A204.1 (cell line): Measurements from ENCODE around the gene FNDC10.

ENCODE experiments used
- FAIRE-seq: peaks from 2 replicates; lab custom pipeline; 2012; peaks lifted over from hg19 to GRCh38; lab: Jason Lieb, UNC

FNDC10 gene

GRCh38 chr1:1616045-1616790 is 16.3 kb upstream of the FNDC10 start:
- no peak for FAIRE-seq

DNA sequence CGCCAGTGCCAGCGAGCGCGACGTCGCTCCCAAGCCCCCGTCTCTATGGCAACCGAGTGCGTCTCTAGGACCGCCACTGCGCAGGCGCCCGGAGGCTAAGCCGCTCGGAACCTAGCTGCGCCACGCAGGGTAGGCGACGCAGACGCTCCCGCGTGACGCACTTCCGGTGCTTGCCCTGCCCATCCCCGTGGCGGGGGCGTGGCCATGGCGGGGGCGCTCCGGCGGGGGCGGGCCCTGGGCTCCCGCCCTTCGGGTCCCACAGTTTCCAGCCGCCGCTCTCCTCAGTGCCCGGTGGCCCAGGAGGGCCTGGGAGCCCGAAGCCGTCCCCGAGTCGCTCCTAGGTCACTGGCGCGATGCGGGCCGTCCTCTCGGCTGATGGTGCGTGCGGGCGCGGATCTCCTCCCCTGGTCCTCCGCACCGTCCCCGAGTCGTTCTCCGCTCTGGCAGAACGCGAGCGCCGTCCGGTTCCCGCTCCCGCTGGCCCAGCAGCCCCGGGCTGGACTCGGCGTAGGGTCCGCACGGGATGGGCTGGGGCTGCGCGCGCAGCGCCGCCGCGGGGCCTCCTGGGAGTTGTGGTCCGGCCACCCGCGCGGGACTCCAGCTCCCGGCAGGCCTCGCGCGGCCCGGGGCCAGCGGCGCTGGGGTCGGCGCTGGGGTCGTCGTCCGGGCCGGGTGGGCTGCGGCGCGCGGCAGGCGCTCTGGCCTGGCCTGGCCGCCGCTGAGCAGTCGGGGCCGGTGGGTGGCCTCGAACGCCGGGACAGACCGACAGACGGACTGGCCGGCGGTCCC is 15.5 kb upstream of the FNDC10 start, which contains the start of gene MIB2:
MIB2 (plus strand) TSS at position 245 of the 789 bp plus-strand sequence. CDS start 7,953 bp downstream, outside the sequence.
- FAIRE-seq, result no peak

GRCh38 chr1:1614954-1615255 is 15.0 kb upstream of the FNDC10 start:
- FAIRE-seq, result no peak

- FAIRE-seq, result no peak
Observed at GRCh38 chr1:1614204-1614953, 14.4 kb upstream of the FNDC10 start.

DNA sequence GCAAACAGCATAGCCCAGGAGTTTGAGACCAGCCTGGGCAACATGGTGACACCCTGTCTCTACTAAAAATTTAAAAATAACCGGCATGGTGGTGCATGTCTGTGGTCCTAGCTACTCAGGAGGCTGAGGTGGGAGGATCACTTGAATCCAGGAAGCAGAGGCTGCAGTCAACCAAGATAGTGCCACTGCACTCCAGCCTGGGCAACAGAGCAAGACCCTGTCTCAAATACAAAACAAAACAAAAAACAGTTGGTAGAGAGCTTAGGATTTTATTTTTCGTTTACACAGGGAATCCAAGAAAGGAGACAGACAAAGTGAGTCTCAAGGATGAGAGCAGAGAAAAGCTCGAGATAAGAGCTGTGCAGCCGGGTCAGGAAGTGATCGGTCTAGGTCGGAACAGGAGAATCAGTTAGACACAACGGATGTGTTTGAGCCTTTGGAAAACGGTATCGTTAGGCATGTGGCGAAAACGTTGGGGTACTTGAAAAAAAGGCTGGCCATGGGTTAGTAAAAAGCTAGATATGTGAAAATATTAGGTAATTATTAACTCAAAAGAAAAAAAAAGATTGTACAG is 13.7 kb upstream of the FNDC10 start:
- FAIRE-seq, result no peak

DNA sequence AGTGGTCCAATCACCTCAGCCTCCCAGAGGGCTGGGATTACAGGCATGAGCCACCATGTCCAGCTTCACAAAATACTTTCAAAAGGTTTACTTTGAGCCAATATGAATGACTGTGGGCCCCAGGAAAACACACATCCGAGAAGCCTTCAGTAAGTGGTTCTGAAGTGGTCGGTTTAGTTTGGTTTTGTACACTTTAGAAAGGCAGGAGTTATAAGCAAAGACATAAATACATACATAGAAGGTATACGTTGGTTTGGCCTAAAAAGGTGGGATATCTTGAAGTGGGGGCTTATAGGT is 12.1 kb upstream of the FNDC10 start:
- no peak for FAIRE-seq

DNA sequence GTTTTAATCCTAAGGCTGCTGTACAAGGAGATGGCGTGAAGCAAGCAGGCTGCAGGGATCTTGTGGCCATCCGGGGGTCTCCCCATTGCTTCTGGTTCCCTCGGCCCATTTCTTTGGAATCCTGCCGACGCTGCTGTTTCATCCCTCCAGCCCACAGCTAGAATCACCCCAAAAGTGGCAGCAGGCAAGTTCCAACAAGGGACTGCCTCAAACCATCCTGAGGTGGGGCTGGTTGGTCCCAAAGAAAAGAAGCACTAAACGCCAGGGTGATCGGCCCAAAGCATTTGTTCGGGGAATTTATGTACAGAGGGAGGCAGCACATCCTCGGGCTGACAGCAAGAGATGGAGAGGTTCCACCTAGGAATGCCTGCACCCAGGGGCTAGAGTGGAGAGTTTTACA is 10.9 kb upstream of the FNDC10 start:
- FAIRE-seq, result no peak

DNA sequence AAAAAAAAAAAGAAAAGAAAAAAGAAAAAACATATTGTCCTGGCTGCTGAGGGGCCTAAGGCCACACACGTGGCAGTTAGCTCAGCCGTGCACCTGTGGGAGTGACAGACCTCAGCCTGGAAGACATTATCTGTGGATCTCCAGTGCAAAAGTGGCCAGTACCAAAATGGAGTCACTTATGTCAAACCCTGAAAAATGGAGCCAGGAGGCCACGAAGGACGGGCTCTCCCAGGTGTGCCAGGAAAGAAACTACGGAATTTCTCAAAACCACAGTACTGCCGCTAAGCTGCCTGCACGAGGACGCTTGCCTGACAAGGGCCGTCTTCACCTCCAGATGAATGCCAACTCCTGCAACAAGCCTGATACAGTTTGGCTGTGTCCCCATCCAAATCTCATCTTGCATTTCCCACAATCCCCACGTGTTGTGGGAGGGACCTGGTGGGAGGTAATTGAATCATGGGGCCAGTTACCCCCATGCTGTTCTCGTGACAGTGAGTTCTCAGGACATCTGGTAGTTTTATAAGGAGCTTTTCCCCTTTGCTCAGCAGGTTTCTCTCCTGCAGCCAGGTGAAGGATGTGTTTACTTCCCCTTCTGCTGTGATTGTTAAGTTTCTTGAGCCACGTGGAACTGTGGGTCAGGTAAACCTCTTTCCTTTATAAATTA is 10.0 kb upstream of the FNDC10 start:
- FAIRE-seq, result no peak

- FAIRE-seq, result no peak
Observed at GRCh38 chr1:1606232-1606631, 6.3 kb upstream of the FNDC10 start.

- FAIRE-seq, result no peak
Observed at GRCh38 chr1:1605724-1606123, 5.8 kb upstream of the FNDC10 start.

- no peak for FAIRE-seq
Observed at GRCh38 chr1:1605034-1605591, 5.2 kb upstream of the FNDC10 start.

DNA sequence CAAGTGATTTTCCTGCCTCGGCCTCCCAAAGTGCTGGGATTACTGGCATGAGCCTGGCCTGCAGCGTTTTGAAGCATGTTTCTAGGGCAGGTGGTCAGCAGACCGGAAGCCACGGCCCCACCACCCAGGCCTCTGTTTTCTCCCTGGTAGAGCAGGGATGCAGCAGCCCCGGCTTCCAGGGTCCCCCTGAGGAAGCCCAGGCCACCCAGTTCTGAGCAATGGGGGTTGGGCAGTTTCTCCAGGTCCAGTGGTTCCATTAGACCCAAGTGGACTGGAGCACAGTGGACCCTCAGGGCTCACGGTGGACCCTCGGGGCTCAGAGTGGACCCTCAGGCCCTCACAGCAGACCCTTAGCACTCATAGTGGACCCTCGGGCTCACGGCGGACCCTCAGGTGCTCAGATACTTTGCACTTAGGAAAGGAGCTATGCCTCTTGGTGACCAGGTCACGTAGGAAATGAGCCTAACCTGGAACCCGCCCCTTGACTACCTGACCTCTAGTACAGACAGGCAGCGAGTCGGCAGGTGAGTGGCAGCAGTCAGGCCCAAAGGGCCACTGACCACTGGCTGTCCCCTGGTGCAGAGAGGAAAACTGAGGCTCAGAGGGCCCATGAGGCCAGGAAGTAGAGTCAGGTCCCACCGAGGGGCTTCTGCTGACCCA is 4.6 kb upstream of the FNDC10 start:
- FAIRE-seq, result no peak

DNA sequence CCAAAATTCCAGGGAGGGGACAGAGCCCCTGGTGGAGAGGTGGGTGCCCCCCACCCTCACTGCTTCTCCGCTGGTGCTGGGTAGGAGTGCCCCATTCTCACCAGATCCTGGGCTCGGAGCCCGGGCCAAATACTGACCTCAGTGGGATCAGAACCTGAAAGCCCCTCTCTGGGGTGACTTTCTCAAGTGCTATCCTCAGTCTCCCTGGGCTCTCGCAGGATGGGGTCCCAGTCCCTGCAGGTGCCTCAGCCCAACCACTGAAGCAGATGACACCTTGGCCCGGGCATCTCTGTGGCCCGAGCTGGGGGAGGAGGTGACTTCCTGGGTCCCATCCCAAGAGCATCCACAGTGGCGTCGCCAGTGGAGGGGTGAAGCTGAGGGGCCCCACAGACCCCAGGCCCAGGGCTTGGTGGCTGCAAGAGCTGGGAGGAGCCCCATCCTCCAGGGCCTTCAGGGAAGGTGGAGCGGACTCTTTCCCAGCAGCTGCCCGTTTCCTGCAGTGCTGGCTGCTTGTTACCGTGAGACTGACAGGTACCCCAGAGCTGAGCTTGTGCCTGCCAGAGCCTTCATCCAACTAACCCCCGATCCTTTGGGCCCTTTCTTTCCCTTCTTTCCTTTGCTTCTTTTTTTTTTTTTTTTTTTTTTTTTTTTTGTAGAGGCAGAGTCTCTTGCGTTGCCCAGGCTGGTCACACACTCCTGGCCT is 3.9 kb upstream of the FNDC10 start:
- no peak for FAIRE-seq

DNA sequence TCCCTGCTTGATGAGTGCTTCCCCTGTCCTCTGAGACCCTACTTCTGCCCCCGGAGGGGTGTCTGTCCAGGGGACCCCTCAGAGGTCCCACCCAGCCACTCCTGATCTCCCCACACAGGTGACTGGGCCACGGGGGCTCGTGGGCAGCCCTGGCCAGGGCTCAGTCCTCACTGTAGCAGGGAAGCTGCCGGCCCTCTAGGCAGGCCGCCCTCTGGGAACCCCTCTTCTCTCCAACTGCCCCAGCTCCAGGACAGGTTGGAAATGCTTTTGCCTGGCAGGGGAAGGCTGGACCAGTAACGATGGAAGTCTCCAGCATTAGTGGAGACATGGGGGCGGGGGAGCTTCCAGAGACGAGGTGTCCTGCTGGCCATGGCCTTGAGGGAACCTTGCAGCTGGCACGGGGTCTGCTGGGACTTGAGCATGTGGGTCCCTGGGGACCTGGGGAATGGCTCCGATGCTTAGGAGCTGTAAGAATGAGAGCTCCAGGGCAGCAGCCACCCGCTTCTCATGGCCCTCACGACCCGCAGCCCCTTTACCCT is 3.1 kb upstream of the FNDC10 start:
- no peak for FAIRE-seq

- no peak for FAIRE-seq
Observed at GRCh38 chr1:1602304-1602967, 2.5 kb upstream of the FNDC10 start.

GRCh38 chr1:1601564-1602303 is 1.8 kb upstream of the FNDC10 start:
- FAIRE-seq, result no peak

GRCh38 chr1:1600861-1601563 is 1.1 kb upstream of the FNDC10 start:
- FAIRE-seq, result no peak

DNA sequence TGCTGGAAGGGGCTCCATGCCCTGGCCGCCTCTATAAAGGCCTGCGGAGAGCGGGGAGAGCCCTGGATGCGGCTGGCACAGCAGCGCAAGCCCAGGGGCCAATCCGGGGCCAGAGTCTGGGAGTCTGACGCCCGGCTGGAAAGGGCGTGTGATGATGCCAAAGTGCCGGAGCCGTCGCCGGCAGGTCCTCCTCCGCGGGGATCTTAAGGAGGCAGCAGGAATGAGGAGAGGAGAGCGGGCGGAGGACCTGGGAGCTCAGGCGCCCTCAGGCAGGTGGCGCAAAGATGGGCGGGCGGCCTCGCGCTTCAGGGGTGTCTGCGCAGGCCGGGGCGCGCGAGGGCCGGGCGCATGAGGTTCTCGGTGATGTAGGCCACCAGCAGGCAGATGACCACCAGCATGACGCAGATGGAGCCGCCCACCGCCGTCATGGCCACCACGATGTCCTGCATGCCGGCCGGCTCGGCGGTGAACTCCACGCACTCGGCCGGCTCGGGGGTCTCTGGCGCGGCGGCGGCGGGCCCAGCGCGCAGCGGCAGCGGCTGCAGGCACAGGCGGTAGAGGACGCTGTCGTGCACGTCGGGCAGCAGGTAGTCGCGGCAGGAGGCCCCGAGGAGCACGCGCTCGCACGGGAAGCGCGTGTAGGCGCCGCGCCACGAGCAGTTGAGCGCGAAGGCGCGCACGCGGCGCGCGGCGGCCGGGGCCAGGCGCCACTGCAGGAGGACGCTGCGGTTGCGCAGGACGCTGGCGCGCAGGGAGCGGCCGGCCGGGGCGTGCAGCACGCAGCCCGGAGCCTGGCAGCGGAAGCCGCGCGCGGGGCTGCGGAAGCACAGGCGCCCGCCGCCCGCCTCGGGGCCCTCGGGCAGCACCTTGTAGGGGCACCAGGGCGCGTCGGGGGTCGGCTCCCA is 653 bp downstream of the FNDC10 start:
- no peak for FAIRE-seq
